Astrocyte of the cerebellum (primary cell): ENCODE results near the gene KRR1.

Source experiments
- DNase-seq: peaks from one replicate; pipeline ENCODE4 v3.0.0-alpha.2; 2011; ENCODE audit warnings: low read depth
- H3K4me3 ChIP-seq: 2 replicates; pipeline ENCODE4 v1.5.1; 2011; ENCODE audit warnings: mild to moderate bottlenecking, low read depth, low read length, moderate library complexity
- CTCF ChIP-seq: IDR thresholded peaks from 2 replicates; pipeline ENCODE4 v1.5.1; 2012; ENCODE audit warnings: low read length, low read depth, moderate library complexity, mild to moderate bottlenecking; ENCODE audit errors: missing control alignments
- in situ Hi-C: cut with HindIII; loops from 2 replicates; pipeline ENCODE4 v1.10.0; 2017; ENCODE audit warnings: low sequenced_read_pairs

KRR1 gene

GRCh38 chr12:75553398-75553797 lies 42.0 kb upstream of the KRR1 start:
- no peak for TF ChIP-seq CTCF
- no peak for DNase-seq
- no peak overlapping the region for H3K4me3 ChIP-seq
- in situ Hi-C loops, result no loop called here

- no peak for DNase-seq
- in situ Hi-C loops, result no loop called here
- H3K4me3 ChIP-seq, result no peak overlapping the region
- TF ChIP-seq CTCF, result no peak
These were observed 40.1 kb upstream of the KRR1 start for GRCh38 chr12:75551477-75551876.

- TF ChIP-seq CTCF, result no peak
- H3K4me3 ChIP-seq, result no peak overlapping the region
- DNase-seq, result no peak
- in situ Hi-C loops, result no loop called here
These were observed 39.2 kb upstream of the KRR1 start for GRCh38 chr12:75550401-75551240.

GRCh38 chr12:75549989-75550388 lies 38.6 kb upstream of the KRR1 start:
- no peak for DNase-seq
- in situ Hi-C loops, result loop anchor here (25.0 kb wide), 1 partner anchor 487 kb away; the partner anchor contains the start of gene PHLDA1
- no peak overlapping the region for H3K4me3 ChIP-seq
- no peak for TF ChIP-seq CTCF

- TF ChIP-seq CTCF, result no peak
- in situ Hi-C loops, result loop anchor here (25.0 kb wide), 1 partner anchor 488 kb away; the partner anchor contains the start of gene PHLDA1
- DNase-seq, result no peak
- no peak overlapping the region for H3K4me3 ChIP-seq
These were observed 37.5 kb upstream of the KRR1 start for GRCh38 chr12:75548879-75549278.

GRCh38 chr12:75545636-75546035 lies 34.2 kb upstream of the KRR1 start:
- TF ChIP-seq CTCF, result no peak
- no peak for DNase-seq
- in situ Hi-C loops, result loop anchor here (25.0 kb wide), 1 partner anchor 492 kb away; the partner anchor contains the start of gene PHLDA1

More at GRCh38 chr12:75545636-75546035, 34.2 kb upstream of the KRR1 start:
- H3K4me3 ChIP-seq, result no peak overlapping the region
